GM21528 (cell line): ENCODE measurements around the gene SIRT7.

ENCODE experiments used
- ATAC-seq: cut with Tn5 transposase; IDR thresholded peaks from one replicate; pipeline ENCODE4 v1.9.1; 2021; ENCODE audit warnings: mild to moderate bottlenecking, moderate library complexity; ENCODE audit not compliant: unreplicated experiment, low FRiP score

The SIRT7 gene

DNA sequence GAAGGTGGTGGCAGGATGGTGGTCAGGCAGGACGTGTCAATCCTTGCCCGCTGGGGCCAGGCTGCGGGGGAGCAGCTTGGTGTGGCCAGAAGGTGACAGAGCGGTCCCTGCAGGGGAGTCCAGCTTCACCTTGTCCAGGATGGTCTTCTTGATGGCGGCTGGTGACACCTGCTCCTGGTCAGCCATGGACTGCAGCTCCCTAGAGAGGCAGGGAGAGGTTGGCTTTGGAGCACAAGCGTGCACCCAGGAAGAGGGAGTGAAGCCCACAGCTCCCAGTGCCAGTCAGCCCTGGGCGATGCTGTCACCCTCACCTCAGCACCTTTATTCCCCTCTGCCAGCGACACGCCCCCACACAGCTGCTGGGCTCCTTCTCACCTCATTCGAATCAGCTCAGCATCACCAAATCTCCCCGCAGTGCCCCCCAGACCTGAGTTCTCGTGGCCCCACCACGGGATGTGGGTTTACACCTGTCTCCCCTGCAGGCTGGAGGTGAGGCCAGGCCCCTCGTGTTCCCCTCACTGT is 15.3 kb upstream of the SIRT7 start:
- no peak for ATAC-seq

GRCh38 chr17:81932333-81932983 is 14.5 kb upstream of the SIRT7 start:
- ATAC-seq = no peak

DNA sequence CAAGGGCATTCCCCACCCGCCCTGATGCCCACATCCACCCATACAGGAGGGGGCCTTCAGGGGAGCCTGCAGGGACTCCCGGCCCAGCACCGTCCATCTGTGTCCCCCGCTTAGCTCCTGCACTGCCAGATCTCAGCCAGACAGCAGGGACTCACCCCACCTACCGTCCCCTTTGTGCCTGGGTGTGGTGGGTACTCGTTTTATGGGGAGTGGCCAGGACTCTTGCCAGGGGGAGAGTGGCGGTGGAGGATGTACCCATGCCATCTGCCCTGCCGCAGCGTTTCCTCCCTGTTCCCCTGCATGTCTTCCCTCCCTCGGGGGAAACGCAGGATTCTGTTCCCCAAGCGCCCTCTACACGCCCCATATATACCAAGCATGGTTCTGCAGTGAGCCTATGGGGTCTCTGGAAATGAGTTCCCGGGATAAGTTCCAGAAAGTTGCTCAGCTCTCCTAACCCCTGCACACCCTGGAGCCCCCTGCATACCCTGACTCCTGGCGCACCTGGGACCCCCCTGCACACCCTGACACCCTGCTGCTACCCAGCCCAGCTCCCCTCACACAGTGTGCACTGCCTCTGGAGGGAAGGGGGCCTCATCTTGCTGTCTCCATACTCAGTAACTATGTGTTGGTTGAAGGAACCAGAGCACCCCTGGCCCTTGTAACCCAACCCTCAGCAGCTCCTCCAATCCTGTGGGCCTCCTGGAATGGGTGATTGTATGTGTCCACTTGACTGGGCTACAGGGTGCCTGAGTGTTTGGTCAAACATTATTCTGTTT is 13.8 kb upstream of the SIRT7 start:
- ATAC-seq = no peak

- no peak for ATAC-seq
Observed at GRCh38 chr17:81931189-81931556, 13.2 kb upstream of the SIRT7 start.

DNA sequence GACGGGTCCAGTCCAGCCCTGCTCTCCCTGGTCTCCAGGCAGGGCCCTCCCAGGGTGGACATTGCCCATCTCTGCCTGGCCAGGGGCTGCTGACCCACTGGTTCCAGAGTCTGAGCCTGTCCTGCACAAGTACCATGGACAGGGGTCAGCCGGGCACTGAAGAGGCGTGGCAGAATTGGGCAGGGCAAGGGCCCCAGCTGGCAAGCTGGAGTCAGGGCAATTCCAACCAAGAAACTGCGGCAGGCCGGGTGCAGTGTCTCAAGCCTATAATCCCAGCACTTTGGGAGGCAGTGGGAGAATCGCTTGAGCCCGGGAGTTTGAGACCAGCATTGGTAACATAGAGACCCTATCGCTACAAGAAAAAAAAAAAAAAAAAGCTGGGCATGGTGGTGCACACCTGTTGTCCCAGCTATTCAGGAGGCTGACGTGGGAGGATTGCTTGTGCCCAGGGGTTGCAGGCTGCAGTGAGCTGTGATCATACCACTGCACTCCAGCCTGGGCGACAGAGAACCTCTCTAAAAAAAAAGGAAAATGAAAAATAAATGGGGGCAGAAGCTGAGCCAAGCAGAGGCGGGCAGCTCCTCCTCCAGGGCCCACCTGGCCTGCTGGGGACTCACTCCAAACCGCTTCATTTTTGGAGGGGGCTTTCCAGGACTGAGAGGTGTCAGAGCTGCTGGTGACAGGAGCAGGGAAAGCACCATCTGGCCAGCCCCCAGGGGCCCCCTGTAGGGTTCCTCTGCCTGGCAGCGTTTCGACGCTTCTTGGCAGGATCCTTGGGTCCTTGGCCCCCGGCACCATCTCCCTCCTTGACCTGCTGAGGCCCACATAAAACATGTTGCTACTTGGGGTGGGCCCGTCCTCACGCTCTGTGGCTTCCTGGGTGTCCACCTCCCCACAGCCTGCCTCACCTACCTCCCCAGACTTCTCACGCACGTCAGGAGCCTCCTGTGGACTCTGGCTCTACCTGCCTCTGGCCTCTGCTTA is 12.5 kb upstream of the SIRT7 start:
- ATAC-seq = no peak

- ATAC-seq = no peak
Observed at GRCh38 chr17:81929253-81930141, 11.5 kb upstream of the SIRT7 start.

GRCh38 chr17:81928544-81929252 is 10.7 kb upstream of the SIRT7 start:
- ATAC-seq = no peak

- ATAC-seq = peak; percentile 43
Observed at GRCh38 chr17:81927653-81928543, 9.9 kb upstream of the SIRT7 start, which contains the start of gene MAFG. TSS of gene MAFG (minus strand) at chr17:81927735. CDS start at chr17:81923185, 4,550 bp downstream.

GRCh38 chr17:81927152-81927652 is 9.2 kb upstream of the SIRT7 start:
- peak; percentile 17 for ATAC-seq

DNA sequence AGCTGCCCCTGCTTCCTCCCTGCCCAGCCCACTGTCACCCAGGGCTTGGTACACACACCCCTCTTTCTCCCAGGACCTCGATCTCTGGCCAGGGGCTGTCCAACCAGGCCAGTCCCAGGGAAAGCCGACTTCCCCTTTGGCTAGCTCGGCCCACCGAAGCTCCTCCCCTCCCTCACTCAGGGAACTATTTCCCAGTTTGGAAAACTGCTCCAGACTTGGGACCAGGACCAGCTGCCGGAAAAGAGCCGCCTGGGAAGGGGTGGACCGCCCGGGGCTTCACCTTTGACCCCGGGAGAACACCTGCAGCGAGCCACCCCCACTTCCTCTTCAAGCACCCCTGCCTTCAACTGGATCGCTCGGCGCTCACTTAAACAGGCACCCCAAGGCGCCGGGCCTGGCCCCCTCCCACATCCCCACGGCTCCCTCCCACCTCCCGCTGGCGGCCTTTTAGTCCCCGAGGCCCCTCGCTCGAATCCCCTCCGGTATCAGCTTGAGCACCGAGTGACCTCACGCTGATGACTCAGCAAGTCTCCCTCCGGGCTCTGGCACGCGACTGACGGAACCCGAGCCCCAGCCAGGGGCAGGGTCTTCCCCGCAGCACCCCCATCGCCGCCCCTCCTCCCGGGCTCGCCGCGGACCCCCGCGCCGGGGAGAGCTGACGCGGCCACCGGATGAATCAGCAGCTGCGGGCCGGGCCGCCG is 8.6 kb upstream of the SIRT7 start:
- ATAC-seq = peak; percentile 24

DNA sequence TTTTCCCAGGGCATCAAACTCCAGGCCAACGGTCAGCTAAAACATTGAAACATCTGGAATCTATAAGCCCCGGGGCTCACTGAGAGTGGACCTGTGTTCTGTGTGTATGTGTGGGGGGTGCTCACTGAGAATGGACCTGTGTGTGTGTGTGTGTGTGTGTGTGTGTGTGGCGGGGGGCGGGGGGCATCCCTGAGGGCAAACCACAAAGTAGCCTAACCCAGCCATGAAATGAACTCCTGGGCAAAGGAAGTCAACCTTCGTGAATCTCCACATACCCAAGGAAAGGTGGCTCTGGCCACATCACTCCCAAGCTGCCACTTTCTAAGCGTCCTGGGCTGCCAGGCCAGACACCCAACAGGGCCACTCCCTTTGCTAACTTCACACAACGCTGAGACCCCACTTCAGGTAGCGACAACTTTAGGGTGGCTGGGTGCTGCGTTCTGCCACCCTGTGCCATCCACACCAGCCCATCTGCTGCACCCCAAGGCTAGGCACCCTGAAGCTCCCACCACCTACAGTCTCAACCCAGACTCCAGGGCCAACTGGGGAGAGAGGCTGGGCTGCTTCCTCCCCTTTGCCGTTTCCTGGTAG is 8.0 kb upstream of the SIRT7 start:
- no peak for ATAC-seq

GRCh38 chr17:81924557-81925532 is 6.9 kb upstream of the SIRT7 start:
- no peak for ATAC-seq

DNA sequence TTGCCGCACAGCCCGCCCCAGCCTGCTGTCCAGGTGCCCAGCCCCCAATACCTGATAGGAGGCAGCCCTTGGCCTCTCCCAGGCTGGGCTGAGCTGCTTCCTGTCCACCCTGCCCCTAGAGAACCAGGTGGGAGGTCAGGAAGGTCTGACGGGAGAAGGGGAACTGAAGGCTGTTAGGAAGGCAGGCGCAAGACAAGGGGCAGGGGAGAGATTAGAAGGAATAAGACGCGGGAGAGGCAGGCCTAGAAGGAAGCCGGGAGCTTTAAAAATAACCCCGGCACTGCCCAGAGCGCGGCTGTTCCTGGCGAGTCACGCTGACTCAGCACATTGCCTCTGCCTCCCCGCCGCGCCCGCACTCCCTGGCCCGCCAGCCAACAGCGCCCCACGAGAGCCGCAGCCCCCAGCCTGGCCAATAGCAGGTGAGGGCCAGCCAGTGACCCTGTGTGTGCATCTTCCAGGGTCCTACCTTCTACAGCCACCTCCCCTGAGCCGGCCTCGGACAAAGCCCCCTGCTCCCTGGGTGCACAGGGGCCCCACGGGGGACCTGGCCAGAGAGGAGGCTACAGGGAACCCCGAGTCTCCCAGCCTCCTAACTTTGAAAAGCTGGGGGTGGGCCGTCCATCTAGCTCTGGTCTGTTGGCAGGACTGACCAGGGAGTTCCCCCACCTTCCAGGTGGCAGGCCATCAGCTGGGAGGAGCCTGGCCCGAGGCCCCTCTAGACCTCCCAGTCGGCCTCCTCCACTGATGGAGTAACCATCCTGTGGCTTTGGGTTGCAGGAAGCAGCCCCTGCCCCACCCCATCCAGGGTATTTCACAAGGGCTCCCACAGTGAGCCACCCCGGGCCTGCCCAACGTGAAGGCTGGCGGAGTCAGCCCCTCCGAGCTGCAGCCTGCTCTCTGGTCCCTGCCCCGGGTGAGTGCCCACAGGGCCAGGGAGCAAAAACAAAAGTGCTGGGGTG is 5.6 kb upstream of the SIRT7 start:
- no peak for ATAC-seq

DNA sequence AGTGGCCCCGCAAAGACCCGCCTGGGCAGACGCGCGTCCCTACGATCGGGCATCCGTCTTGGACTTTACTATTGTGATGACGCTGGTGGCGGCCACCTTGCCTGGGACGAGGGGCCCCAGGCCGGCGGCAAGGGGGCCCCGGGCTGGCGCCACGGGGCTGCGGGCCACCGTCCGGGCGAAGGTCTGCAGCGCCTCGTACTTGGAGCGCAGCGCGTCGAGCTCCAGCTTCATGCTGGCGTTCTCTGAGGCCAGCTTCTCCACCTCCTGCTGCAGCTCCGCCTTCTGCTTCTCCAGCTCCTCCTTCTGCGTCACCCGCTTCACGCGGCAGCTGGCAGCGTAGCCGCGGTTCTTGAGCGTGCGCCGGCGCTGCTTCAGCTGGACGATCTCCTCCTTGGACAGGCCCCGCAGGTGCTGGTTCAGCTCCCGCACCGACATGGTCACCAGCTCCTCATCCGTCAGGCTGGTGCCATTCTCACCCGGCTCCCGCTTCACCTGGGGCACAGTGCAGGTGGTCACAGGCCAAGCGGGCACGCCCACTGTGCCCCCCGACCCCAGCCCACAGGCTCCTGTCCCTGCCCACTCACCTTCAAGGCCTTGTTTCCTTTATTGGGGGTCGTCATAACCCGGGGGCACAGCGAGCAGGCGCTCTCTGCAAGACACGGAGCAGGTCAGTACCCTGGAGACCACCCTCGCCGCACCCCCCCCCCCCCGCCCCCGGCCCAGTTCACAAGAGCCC is 4.8 kb upstream of the SIRT7 start:
- no peak for ATAC-seq
